HEK293T (cell line): ENCODE results near the gene SLC38A3.

Source experiments
- CTCF ChIA-PET: fragments of 350-600 bp; formaldehyde crosslinking; extraction: SDS; loops from one replicate; lab custom pipeline; 2021; ENCODE audit warnings: antibody characterized with exemption, inconsistent platforms; lab: Yijun Ruan, JAX
- POLR2A ChIA-PET: fragments of 350-600 bp; formaldehyde crosslinking; extraction: SDS; loops from one replicate; lab custom pipeline; 2020; ENCODE audit warnings: antibody characterized with exemption, inconsistent platforms; lab: Yijun Ruan, JAX
- DNase-seq: peaks from one replicate; pipeline ENCODE4 v3.0.0; 2012; ENCODE audit warnings: mixed read lengths; ENCODE audit errors: extremely low spot score
- ARNT ChIP-seq: fragments of 450-650 bp; IDR thresholded peaks from 2 replicates; pipeline ENCODE4 v1.6.1; 2017; ENCODE audit warnings: mild to moderate bottlenecking
- BHLHE40 ChIP-seq: fragments of 450-650 bp; IDR thresholded peaks from 2 replicates; pipeline ENCODE4 v1.6.1; 2016; ENCODE audit warnings: mild to moderate bottlenecking, moderate library complexity, borderline replicate concordance
- CTBP1 ChIP-seq: fragments of 450-650 bp; IDR thresholded peaks from 2 replicates; pipeline ENCODE4 v1.6.1; 2016; ENCODE audit warnings: borderline replicate concordance
- ELF4 ChIP-seq: fragments of 450-650 bp; IDR thresholded peaks from 2 replicates; pipeline ENCODE4 v1.6.1; 2017; ENCODE audit warnings: antibody characterized with exemption
- FOXA1 ChIP-seq: fragments of 450-650 bp; IDR thresholded peaks from 2 replicates; pipeline ENCODE4 v1.6.1; 2016; ENCODE audit warnings: mild to moderate bottlenecking
- FOXK2 ChIP-seq: fragments of 450-650 bp; IDR thresholded peaks from 2 replicates; pipeline ENCODE4 v1.6.1; 2016; ENCODE audit warnings: mild to moderate bottlenecking
- FOXM1 ChIP-seq: fragments of 450-650 bp; IDR thresholded peaks from 2 replicates; pipeline ENCODE4 v1.6.1; 2017; ENCODE audit warnings: mild to moderate bottlenecking, borderline replicate concordance
- HDGF ChIP-seq: fragments of 450-650 bp; IDR thresholded peaks from 2 replicates; pipeline ENCODE4 v1.6.1; 2017; ENCODE audit warnings: antibody characterized with exemption, borderline replicate concordance
- L3MBTL2 ChIP-seq: fragments of 450-650 bp; conservative IDR thresholded peaks from 2 replicates; pipeline ENCODE4 v1.6.1; 2016; ENCODE audit warnings: mild to moderate bottlenecking
- LEF1 ChIP-seq: fragments of 450-650 bp; IDR thresholded peaks from 2 replicates; pipeline ENCODE4 v1.6.1; 2017; ENCODE audit warnings: mild to moderate bottlenecking, borderline replicate concordance
- NFRKB ChIP-seq: fragments of 450-650 bp; IDR thresholded peaks from 2 replicates; pipeline ENCODE4 v1.6.1; 2016; ENCODE audit warnings: mild to moderate bottlenecking, moderate library complexity
- SP1 ChIP-seq: fragments of 450-650 bp; IDR thresholded peaks from 2 replicates; pipeline ENCODE4 v1.6.1; 2017
- SUZ12 ChIP-seq: fragments of 450-650 bp; IDR thresholded peaks from 2 replicates; pipeline ENCODE4 v1.6.1; 2016; ENCODE audit warnings: mild to moderate bottlenecking
- TARDBP ChIP-seq: fragments of 450-650 bp; IDR thresholded peaks from 2 replicates; pipeline ENCODE4 v1.6.1; 2016
- ZNF384 ChIP-seq: fragments of 450-650 bp; IDR thresholded peaks from 2 replicates; pipeline ENCODE4 v1.6.1; 2016
- TF ChIP-seq, protein P1 (sequence below): fragments of 450-650 bp; IDR thresholded peaks from 2 replicates; pipeline ENCODE4 v1.6.1; 2016

Gene SLC38A3

DNA sequence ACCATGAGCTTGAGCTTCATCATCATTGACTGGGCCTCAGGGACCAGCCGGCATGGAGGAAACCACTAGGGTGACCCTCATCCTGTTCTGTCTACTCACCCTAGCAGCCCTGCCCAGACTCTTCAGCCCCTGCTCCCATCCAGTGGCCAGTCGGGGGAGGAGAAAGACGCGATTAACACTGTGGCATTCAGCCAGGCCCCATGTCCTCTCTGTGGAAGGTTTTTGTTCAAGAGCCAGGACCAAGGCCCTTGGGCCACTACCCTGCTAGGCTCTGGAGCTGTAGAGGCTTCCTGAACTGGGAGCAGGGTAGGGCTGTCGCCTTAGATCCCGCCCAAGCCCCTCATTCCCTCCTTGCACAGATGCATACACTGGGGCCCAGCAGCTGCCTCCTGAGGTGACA lies 15.0 kb downstream of the SLC38A3 start:
- ChIA-PET POLR2A (interaction anchor here (0.5 kb wide), 1 partner anchor 118 kb away, joined by 3 read pairs; no protein-coding TSS in a partner anchor), CTCF (interaction anchor here (1.0 to 1.2 kb wide), 2 partner anchors 12 to 25 kb away, joined by 4 to 7 read pairs; no protein-coding TSS in a partner anchor)
- TF ChIP-seq ZNF384, result no peak
- TF ChIP-seq SUZ12, result no peak
- TF ChIP-seq LEF1, result no peak
- TF ChIP-seq NFRKB, result no peak
- TF ChIP-seq BHLHE40, result no peak
- no peak for TF ChIP-seq HDGF
- TF ChIP-seq, protein P1, sequence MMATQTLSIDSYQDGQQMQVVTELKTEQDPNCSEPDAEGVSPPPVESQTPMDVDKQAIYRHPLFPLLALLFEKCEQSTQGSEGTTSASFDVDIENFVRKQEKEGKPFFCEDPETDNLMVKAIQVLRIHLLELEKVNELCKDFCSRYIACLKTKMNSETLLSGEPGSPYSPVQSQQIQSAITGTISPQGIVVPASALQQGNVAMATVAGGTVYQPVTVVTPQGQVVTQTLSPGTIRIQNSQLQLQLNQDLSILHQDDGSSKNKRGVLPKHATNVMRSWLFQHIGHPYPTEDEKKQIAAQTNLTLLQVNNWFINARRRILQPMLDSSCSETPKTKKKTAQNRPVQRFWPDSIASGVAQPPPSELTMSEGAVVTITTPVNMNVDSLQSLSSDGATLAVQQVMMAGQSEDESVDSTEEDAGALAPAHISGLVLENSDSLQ, result no peak
- TF ChIP-seq FOXK2, result no peak
- TF ChIP-seq ARNT, result no peak
- DNase-seq, result no peak

DNA sequence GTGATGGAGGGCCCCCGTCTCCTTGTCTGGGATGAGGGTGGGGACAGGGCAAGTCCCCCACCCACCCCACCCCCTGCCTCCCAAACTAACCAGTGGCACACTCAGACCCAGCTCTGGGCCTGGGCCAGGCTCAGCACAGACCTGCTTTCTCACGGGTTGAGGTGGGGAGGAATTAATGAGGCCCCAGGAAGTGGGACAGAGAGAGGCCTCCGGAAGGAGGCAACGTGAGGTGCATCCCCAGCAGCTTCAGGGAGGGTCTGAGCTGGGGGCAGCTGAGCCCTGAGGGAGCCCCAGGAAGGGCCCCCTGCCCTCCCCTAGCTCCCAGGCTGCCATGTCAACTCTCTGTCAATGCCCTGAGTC lies 16.0 kb downstream of the SLC38A3 start:
- TF ChIP-seq SUZ12 (no peak), ZNF384 (no peak), LEF1 (no peak), TARDBP (no peak), ARNT (no peak), L3MBTL2 (no peak), HDGF (no peak), CTBP1 (no peak), FOXM1 (no peak)
- ChIA-PET CTCF (interaction anchor here (0.6 to 1.9 kb wide), 4 partner anchors 16 to 98 kb away, joined by 3 to 7 read pairs (median 5); partner anchors contain the start of gene SLC38A3), POLR2A (interaction anchor here (1.1 kb wide), 1 partner anchor 19 kb away, joined by 3 read pairs; no protein-coding TSS in a partner anchor)
- no peak for DNase-seq

DNA sequence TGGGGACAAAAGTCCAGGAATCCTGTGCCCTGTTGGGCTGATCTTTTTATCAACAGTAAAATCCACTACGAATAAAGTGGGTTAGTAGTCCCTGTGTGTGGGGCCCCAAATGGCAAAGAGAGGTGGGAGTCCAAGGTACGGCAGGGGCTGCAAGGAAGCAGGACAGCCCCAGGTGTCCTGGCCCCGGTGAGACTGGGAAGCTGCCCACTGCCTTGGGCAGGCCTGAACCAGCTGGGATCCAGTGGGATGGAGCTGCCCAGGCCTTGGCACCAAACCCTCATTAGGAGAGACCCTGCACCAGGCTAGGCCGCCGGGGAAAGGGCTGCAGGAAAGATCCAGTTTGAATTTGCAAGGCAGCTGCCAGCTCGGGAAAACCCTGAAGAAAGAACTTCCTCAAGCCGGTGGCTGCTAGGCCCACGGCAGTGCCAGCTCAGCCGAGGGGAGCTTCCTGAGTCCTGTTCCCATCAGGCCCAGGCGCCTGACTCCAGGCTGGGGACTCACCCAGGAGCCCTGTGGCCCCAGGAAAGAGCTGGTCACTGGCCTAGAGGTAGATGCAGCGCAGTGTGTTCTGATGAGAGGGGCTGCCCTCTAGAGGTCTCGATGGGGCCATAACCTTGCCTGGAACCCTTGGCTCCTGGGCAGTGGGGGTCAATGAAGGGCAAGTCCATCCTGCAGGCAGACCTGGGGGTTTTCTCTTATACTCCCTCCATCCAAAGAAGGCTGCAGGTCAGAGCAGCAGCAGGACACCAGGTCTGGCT lies 16.5 kb downstream of the SLC38A3 start:
- no peak for DNase-seq
- ChIA-PET POLR2A (interaction anchor here (1.1 to 1.2 kb wide), 2 partner anchors 11 to 19 kb away, joined by 3 to 4 read pairs; no protein-coding TSS in a partner anchor), CTCF (interaction anchor here (0.9 to 1.9 kb wide), 2 partner anchors 17 to 27 kb away, joined by 3 to 7 read pairs; partner anchors contain the start of gene SLC38A3)
- TF ChIP-seq SP1, result no peak
- TF ChIP-seq, protein P1, result no peak
- TF ChIP-seq BHLHE40, result no peak
- no peak for TF ChIP-seq LEF1
- TF ChIP-seq FOXA1, result no peak
- TF ChIP-seq NFRKB, result no peak

DNA sequence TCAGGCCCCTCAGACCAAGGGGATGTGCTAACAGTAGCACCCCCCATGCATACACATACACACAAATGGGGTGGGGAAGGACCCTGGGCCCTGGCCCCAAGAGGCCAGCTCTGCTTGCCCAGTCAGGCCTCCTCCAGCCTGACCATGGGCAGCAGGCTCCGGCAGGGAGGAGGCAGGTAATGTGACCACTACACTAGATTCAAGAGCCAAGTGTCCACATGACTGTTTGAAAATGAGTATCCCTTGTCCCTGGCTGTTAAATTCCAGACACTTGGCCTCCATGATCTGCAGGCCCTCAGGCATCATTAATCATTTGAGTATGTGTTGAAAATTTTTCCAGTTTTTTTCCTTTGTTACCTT lies 17.1 kb downstream of the SLC38A3 start:
- ChIA-PET POLR2A (interaction anchor here (1.1 to 1.2 kb wide), 2 partner anchors 12 to 20 kb away, joined by 3 to 4 read pairs; no protein-coding TSS in a partner anchor), CTCF (interaction anchor here (1.9 kb wide), 1 partner anchor 28 kb away, joined by 7 read pairs; no protein-coding TSS in a partner anchor)
- no peak for TF ChIP-seq FOXM1
- TF ChIP-seq BHLHE40, result no peak
- TF ChIP-seq ELF4, result no peak
- TF ChIP-seq FOXK2, result no peak
- TF ChIP-seq CTBP1, result no peak
- TF ChIP-seq TARDBP, result no peak
- no peak for TF ChIP-seq NFRKB
- no peak for TF ChIP-seq FOXA1
- no peak for TF ChIP-seq SUZ12
- no peak for TF ChIP-seq SP1
- no peak for TF ChIP-seq HDGF
- no peak for TF ChIP-seq L3MBTL2
- DNase-seq, result no peak

DNA sequence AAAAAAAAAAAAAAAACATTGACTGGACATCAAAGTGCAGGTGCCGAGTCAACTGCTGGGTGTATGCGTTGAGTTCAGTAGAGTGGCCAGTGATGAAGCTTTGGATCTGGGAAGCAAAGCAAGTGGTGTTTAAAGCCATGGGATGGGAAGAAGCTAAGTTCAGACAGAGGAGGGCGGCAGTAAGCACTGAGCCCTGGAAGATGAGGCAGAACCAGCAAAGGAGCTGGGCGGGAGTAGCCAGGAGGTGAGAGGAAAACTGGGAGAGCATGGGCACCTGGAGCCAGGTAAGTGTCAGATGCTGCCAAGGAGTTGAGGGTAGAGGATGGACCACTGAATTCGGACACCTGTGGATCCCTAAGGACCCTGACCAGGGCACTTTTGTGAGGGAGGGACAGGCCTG lies 19.6 kb downstream of the SLC38A3 start:
- DNase-seq, result no peak
- ChIA-PET POLR2A (interaction anchor here (0.7 to 0.8 kb wide), 2 partner anchors 20 to 30 kb away, joined by 3 to 4 read pairs; no protein-coding TSS in a partner anchor), CTCF (interaction anchor here (0.6 to 3.3 kb wide), 4 partner anchors 13 to 35 kb away, joined by 5 to 35 read pairs (median 11); no protein-coding TSS in a partner anchor)
- TF ChIP-seq, protein P1, result no peak
- TF ChIP-seq SUZ12, result no peak
- TF ChIP-seq NFRKB, result no peak
- TF ChIP-seq L3MBTL2, result no peak
- no peak for TF ChIP-seq LEF1
- no peak for TF ChIP-seq TARDBP
- TF ChIP-seq SP1, result no peak
- TF ChIP-seq ELF4, result no peak
- TF ChIP-seq ARNT, result no peak
- no peak for TF ChIP-seq FOXM1
- no peak for TF ChIP-seq FOXK2

DNA sequence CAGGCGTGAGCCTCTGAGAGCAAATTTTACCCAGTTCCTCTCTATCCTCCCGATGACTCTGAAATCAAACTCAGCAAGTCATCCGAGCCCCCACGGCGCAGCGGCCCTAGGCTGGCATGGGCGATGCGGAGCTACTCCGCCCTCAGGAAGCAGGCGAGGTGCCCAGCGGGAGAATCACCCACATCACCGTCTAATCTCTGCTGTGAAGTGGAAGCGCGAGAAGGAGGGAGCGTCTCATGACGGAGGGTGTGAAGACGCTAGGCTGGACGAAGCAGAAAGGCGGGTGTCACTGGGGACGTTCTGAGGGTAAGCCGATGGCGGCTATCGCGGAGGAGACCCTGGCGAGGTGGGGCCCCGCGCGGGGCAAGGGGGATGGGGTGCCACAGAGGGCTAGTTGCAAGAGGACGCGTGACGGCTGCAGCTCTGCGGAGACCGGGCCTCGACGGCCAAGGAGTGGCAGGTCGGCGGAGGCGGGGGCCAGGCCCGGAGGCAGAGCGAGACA lies 21.9 kb downstream of the SLC38A3 start:
- ChIA-PET POLR2A (interaction anchor here (1.3 to 3.1 kb wide), 7 partner anchors 8 to 110 kb away, joined by 3 to 18 read pairs (median 7); no protein-coding TSS in a partner anchor), CTCF (interaction anchor here (0.6 to 4.5 kb wide), 12 partner anchors 9 to 107 kb away, joined by 3 to 35 read pairs (median 3); partner anchors contain the start of gene LSMEM2)
- TF ChIP-seq NFRKB (no peak), L3MBTL2 (peak; percentile 92)
- DNase-seq, result peak; percentile 29
